H1 (cell line): ENCODE measurements around the gene TMEM140. TPM values are rescaled to one million over a fixed set of nuclear protein-coding genes. Genes with fewer than 3 reads are reported as not detected.

Experiments
- CTCF ChIA-PET: fragments of 300-600 bp; sonication (Branson Sonifier 250); formaldehyde crosslinking; loops from one replicate; lab custom pipeline; 2021; ENCODE audit not compliant: partially characterized antibody; lab: Charles Lee
- POLR2A ChIA-PET: fragments of 300-600 bp; sonication (Branson Sonifier 250); formaldehyde crosslinking; loops from one replicate; lab custom pipeline; 2021; ENCODE audit warnings: inconsistent platforms; ENCODE audit not compliant: partially characterized antibody; lab: Charles Lee
- DNase-seq, 2 experiments: peaks; one replicate each; pipeline versions ENCODE4 v3.0.0 to v3.0.0-alpha.2; 2010 to 2022; ENCODE audit warnings: low spot score in 2 of 2, low read depth in 1 of 2, mixed read lengths in 1 of 2
- FAIRE-seq: peaks from 2 replicates; lab custom pipeline; 2011; peaks lifted over from hg19 to GRCh38; lab: Jason Lieb, UNC
- H2AFZ ChIP-seq: 2 replicates; pipeline ENCODE4 v1.8.1; 2012; ENCODE audit warnings: low read length, inconsistent platforms
- H2AK5ac ChIP-seq: 2 replicates; pipeline ENCODE4 v1.6.1; 2013; ENCODE audit warnings: low read depth, low read length
- H2BK120ac ChIP-seq: replicated peaks from 2 replicates; pipeline ENCODE3; 2013; ENCODE audit warnings: low read depth, low read length, inconsistent platforms
- H2BK12ac ChIP-seq: 2 replicates; pipeline ENCODE4 v1.6.1; 2013; ENCODE audit warnings: low read depth, low read length
- H2BK15ac ChIP-seq: 2 replicates; pipeline ENCODE4 v1.6.1; 2013; ENCODE audit warnings: low read length
- H2BK20ac ChIP-seq: 2 replicates; pipeline ENCODE4 v1.6.1; 2013; ENCODE audit warnings: low read length
- H2BK5ac ChIP-seq: 2 replicates; pipeline ENCODE4 v1.6.1; 2013; ENCODE audit warnings: low read depth, low read length
- H3K14ac ChIP-seq: 2 replicates; pipeline ENCODE4 v1.6.1; 2013; ENCODE audit warnings: inconsistent platforms; ENCODE audit not compliant: insufficient read length
- H3K18ac ChIP-seq: 2 replicates; pipeline ENCODE4 v1.6.1; 2013; ENCODE audit warnings: low read length; ENCODE audit errors: extremely low read depth
- H3K23ac ChIP-seq: 2 replicates; pipeline ENCODE4 v1.6.1; 2013; ENCODE audit warnings: inconsistent platforms; ENCODE audit not compliant: insufficient read length
- H3K23me2 ChIP-seq: 2 replicates; pipeline ENCODE4 v1.6.1; 2013; ENCODE audit warnings: low read depth, low read length
- H3K27ac ChIP-seq: 2 replicates; pipeline ENCODE4 v1.6.1; 2011; ENCODE audit warnings: low read depth, low read length, inconsistent platforms
- H3K27me3 ChIP-seq, 4 experiments: replicated peaks in 1 of 4; 1 replicate in 1 of 4; 2 replicates in 3 of 4; pipeline versions ENCODE4 v1.6.1 to v1.8.1; 2011 to 2013; ENCODE audit warnings: low read length in 3 of 4, mild to moderate bottlenecking in 3 of 4, inconsistent platforms in 2 of 4, mixed read lengths in 2 of 4, moderate library complexity in 1 of 4; ENCODE audit not compliant: control insufficient read depth in 3 of 4, insufficient read depth in 3 of 4; ENCODE audit errors: extremely low read depth in 1 of 4
- H3K36me3 ChIP-seq, 4 experiments: 2 replicates each; pipeline versions ENCODE4 v1.6.1 to v1.8.1; 2011 to 2013; ENCODE audit warnings: mild to moderate bottlenecking in 4 of 4, low read length in 3 of 4, moderate library complexity in 2 of 4, control low read depth in 1 of 4, inconsistent platforms in 1 of 4; ENCODE audit not compliant: insufficient read depth in 4 of 4, control insufficient read depth in 2 of 4
- H3K4ac ChIP-seq: replicated peaks from 2 replicates; pipeline ENCODE3; 2013; ENCODE audit warnings: low read length, low read depth, mixed read lengths, inconsistent platforms; ENCODE audit not compliant: insufficient read length
- H3K4me1 ChIP-seq, 4 experiments: replicated peaks in 1 of 4; 1 replicate in 1 of 4; 2 replicates in 3 of 4; pipeline versions ENCODE4 v1.6.1 to v1.8.1; 2011 to 2013; ENCODE audit warnings: low read length in 3 of 4, inconsistent platforms in 2 of 4, mixed read lengths in 1 of 4; ENCODE audit not compliant: insufficient read depth in 4 of 4, control insufficient read depth in 3 of 4
- H3K4me2 ChIP-seq, 2 experiments: 2 replicates each; pipeline versions ENCODE4 v1.6.1 to v1.8.1; 2011 to 2013; ENCODE audit warnings: low read depth in 2 of 2, low read length in 2 of 2, control low read depth in 1 of 2, inconsistent platforms in 1 of 2, mild to moderate bottlenecking in 1 of 2; ENCODE audit not compliant: insufficient read depth in 1 of 2
- H3K4me3 ChIP-seq, 4 experiments: fragments of 200-600, 300-600 bp in 1 of 4; sonication (generic), shearing (Covaris generic), sonication (Bioruptor Twin) in 1 of 4; 2 replicates each; pipeline versions ENCODE4 v1.5.1 to v1.8.1; 2011 to 2016; ENCODE audit warnings: low read length in 4 of 4, low read depth in 3 of 4, control low read depth in 2 of 4, inconsistent platforms in 2 of 4, mild to moderate bottlenecking in 2 of 4, mixed read lengths in 1 of 4, moderate library complexity in 1 of 4; ENCODE audit not compliant: insufficient read depth in 2 of 4; ENCODE audit errors: extremely low read depth in 1 of 4
- H3K56ac ChIP-seq: replicated peaks from 2 replicates; pipeline ENCODE3; 2013; ENCODE audit warnings: low read depth, mild to moderate bottlenecking, mixed read lengths, low read length, inconsistent platforms; ENCODE audit not compliant: insufficient read length
- H3K79me1 ChIP-seq: 2 replicates; pipeline ENCODE4 v1.6.1; 2013; ENCODE audit warnings: low read depth, low read length, control low read depth
- H3K79me2 ChIP-seq, 2 experiments: 2 replicates each; pipeline versions ENCODE4 v1.6.1 to v1.8.1; 2012 to 2013; ENCODE audit warnings: low read length in 2 of 2, mild to moderate bottlenecking in 2 of 2, inconsistent platforms in 1 of 2; ENCODE audit not compliant: insufficient read depth in 2 of 2, control insufficient read depth in 1 of 2
- H3K9ac ChIP-seq, 4 experiments: replicated peaks in 1 of 4; 1 replicate in 1 of 4; 2 replicates in 3 of 4; pipeline versions ENCODE4 v1.6.1 to v1.8.1; 2011 to 2013; ENCODE audit warnings: low read depth in 3 of 4, low read length in 3 of 4, control low read depth in 2 of 4, mild to moderate bottlenecking in 2 of 4, moderate library complexity in 2 of 4, inconsistent platforms in 1 of 4; ENCODE audit errors: extremely low read depth in 1 of 4
- H3K9me3 ChIP-seq, 2 experiments: 2 replicates each; pipeline versions ENCODE4 v1.6.1 to v1.8.1; 2012 to 2013; ENCODE audit warnings: mild to moderate bottlenecking in 2 of 2, moderate library complexity in 2 of 2, control low read depth in 1 of 2, inconsistent platforms in 1 of 2, low read depth in 1 of 2, low read length in 1 of 2, mixed read lengths in 1 of 2; ENCODE audit not compliant: insufficient read depth in 2 of 2
- H4K20me1 ChIP-seq, 2 experiments: replicated peaks in 1 of 2; 2 replicates each; pipeline versions ENCODE3 to v1.8.1; 2011 to 2013; ENCODE audit warnings: inconsistent platforms in 2 of 2, low read length in 2 of 2, mild to moderate bottlenecking in 1 of 2; ENCODE audit not compliant: insufficient read depth in 2 of 2, control insufficient read depth in 1 of 2
- H4K5ac ChIP-seq: 2 replicates; pipeline ENCODE4 v1.6.1; 2013; ENCODE audit warnings: low read length, low read depth, mixed read lengths, inconsistent platforms; ENCODE audit not compliant: insufficient read length
- H4K8ac ChIP-seq: 2 replicates; pipeline ENCODE4 v1.8.0; 2013; ENCODE audit warnings: mild to moderate bottlenecking, moderate library complexity, low read length, inconsistent platforms; ENCODE audit not compliant: insufficient read depth; ENCODE audit errors: extremely low read depth
- H4K91ac ChIP-seq: replicated peaks from 2 replicates; pipeline ENCODE3; 2013; ENCODE audit warnings: low read length, mixed read lengths, inconsistent platforms; ENCODE audit not compliant: insufficient read length
- ASH2L ChIP-seq: fragments of 200-600, 300-600 bp; sonication (generic); IDR thresholded peaks from one replicate; pipeline ENCODE4 v1.7.1; 2017; ENCODE audit warnings: low read length
- CEBPB ChIP-seq: IDR thresholded peaks from 2 replicates; pipeline ENCODE4 v1.6.1; 2012; ENCODE audit warnings: low read depth, low read length
- CHD2 ChIP-seq: IDR thresholded peaks from 2 replicates; pipeline ENCODE4 v1.6.1; 2012; ENCODE audit warnings: low read length, improper control_type of control experiment
- EGR1 ChIP-seq: IDR thresholded peaks from 2 replicates; pipeline ENCODE4 v1.6.1; 2011; ENCODE audit warnings: low read depth, low read length, borderline replicate concordance
- HDAC6 ChIP-seq: IDR thresholded peaks from one replicate; pipeline ENCODE4 v1.7.1; 2012; ENCODE audit warnings: low read depth, mild to moderate bottlenecking, inconsistent platforms, low read length, moderate library complexity
- PHF8 ChIP-seq: fragments of 200-600 bp; sonication (generic); conservative IDR thresholded peaks from 2 replicates; pipeline ENCODE4 v1.7.1; 2012; ENCODE audit warnings: low read depth, mild to moderate bottlenecking, inconsistent platforms, low read length, moderate library complexity
- RXRA ChIP-seq: IDR thresholded peaks from 2 replicates; pipeline ENCODE4 v1.6.1; 2011; ENCODE audit warnings: low read depth, mild to moderate bottlenecking, low read length, moderate library complexity; ENCODE audit not compliant: insufficient read depth
- TAF1 ChIP-seq: IDR thresholded peaks from 2 replicates; pipeline ENCODE4 v1.6.1; 2011; ENCODE audit warnings: mild to moderate bottlenecking, low read depth, low read length
- ZNF274 ChIP-seq: IDR thresholded peaks from 2 replicates; pipeline ENCODE4 v1.7.0; 2012; ENCODE audit warnings: low read length, borderline replicate concordance; ENCODE audit errors: extremely low read depth
- WGBS, 2 experiments: shearing (Covaris generic) in 1 of 2; methylation state at CpG; one replicate each; pipeline versions ENCODE4 v1.1.6 to v1.1.7; 2013 to 2015; ENCODE audit warnings: low lambda C conversion rate in 2 of 2, mixed read lengths in 2 of 2, inconsistent platforms in 1 of 2, low coverage in 1 of 2, missing lambda C conversion rate in 1 of 2; ENCODE audit not compliant: insufficient replicate concordance in 2 of 2, insufficient coverage in 1 of 2, insufficient read length in 1 of 2; ENCODE audit errors: extremely low coverage in 1 of 2, missing lambda C conversion rate in 1 of 2; 5-methylcytosine and 5-hydroxymethylcytosine counted together
- polyA plus RNA-seq, 7 experiments: library from polyadenylated mRNA; depleted of rRNA in 3 of 7; stranded (reverse) in 5 of 7; unstranded in 2 of 7; fragments of >200 nt in 5 of 7; fragments of 200-250 nt in 2 of 7; gene quantifications; 1 replicate in 5 of 7; 2 replicates in 1 of 7; 4 replicates in 1 of 7; pipeline versions ENCODE4 v1.2.1 to v1.2.3, GENCODE V29; 2011 to 2013; ENCODE audit warnings: missing spikeins in 2 of 7, mixed read lengths in 2 of 7
- total RNA-seq: library from RNA; stranded (reverse); fragmentation: NEBNext Ultra II Directional; extraction: Animal tissue kit (Norgen Biotek cat#: 25700); gene quantifications from 2 replicates; pipeline ENCODE4 v1.2.1, GENCODE V29; 2021

Gene TMEM140
- total and polyA plus RNA-seq, 2 of the 8 experiments (the other 6 are each of a cell fraction or from before 2014, with no cell fraction given), result not detected

DNA sequence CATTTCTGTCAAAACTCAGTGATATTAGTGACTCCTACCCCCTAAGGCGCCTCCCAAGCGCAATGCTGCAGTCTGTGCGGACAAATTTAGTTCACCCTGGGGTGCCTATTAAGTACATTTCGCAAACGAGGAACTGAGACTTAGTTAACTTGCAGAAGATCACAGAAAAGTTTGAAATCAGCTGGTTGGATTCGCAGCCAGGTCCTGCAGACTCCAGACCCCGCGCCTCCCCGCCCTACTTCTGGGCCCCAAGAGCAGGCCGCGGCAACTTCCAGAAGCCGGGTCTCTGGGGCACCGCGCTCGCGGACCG, 22.0 kb downstream of the TMEM140 start:
- peak overlapping the region; percentile 43 for H3K56ac ChIP-seq
- no peak overlapping the region; the same call in 1 of the 2 replicates for H2AFZ ChIP-seq
- FAIRE-seq (no peak), DNase-seq (no peak)
- peaks cover 16 to 38% (median 32%) of the 10 kb centered on the region in 4 experiments for H3K36me3 ChIP-seq
- H3K4me2 ChIP-seq, result peak overlapping the region; percentile 80 to 85
- no peaks in the 10 kb centered on the region for H3K9me3 ChIP-seq
- H2BK20ac ChIP-seq, result no peak overlapping the region
- peak overlapping the region; percentile 59 to 91 (median 80) for H3K9ac ChIP-seq
- H3K79me2 ChIP-seq, result peaks cover 0 to 20% of the 10 kb centered on the region in 2 experiments; a peak in 2 of 4 replicates
- peak overlapping the region; percentile 89 for H3K27ac ChIP-seq
- CTCF ChIA-PET, result interaction anchor here (0.7 to 2.5 kb wide), 12 partner anchors 8 to 524 kb away, joined by 3 to 12 read pairs (median 4); partner anchors contain the start of gene AGBL3
- H2AK5ac ChIP-seq, result no peak overlapping the region
- no peak overlapping the region for H3K23ac ChIP-seq
- no peak overlapping the region; the same call in none of the 2 replicates for H3K18ac ChIP-seq
- H3K4ac ChIP-seq, result peak overlapping the region; percentile 2
- peaks cover 0 to 4% of the 10 kb centered on the region in 2 experiments for H4K20me1 ChIP-seq
- peaks cover 1 to 16% (median 3%) of the 10 kb centered on the region in 4 experiments; a peak in 4 of 7 replicates for H3K4me1 ChIP-seq
- no peak overlapping the region for H2BK120ac ChIP-seq
- no peak overlapping the region for H2BK12ac ChIP-seq
- H4K8ac ChIP-seq, result peak overlapping the region; percentile 91; the same call in 1 of the 2 replicates
- H3K79me1 ChIP-seq, result no peaks in the 10 kb centered on the region; the same call in 1 of the 2 replicates
- TF ChIP-seq EGR1 (no peak), RXRA (no peak), CHD2 (no peak), TAF1 (no peak), ZNF274 (no peak), CEBPB (no peak), PHF8 (no peak), ASH2L (no peak), HDAC6 (no peak)
- 6% methylated on average over 5 of the region's 17 CpGs; no CpG with 5 or more reads in 1 of the 2 experiments for WGBS, 2 experiments
- no peaks in the 10 kb centered on the region for H3K27me3 ChIP-seq
- H3K4me3 ChIP-seq, result peak overlapping the region; percentile 60 to 81 (median 72)
- peak overlapping the region; percentile 83 for H4K91ac ChIP-seq
- H2BK5ac ChIP-seq, result peak overlapping the region; percentile 93
- H3K23me2 ChIP-seq, result no peaks in the 10 kb centered on the region; the same call in 1 of the 2 replicates
- POLR2A ChIA-PET, result interaction anchor here (1.4 to 4.7 kb wide), 6 partner anchors 9 to 184 kb away, joined by 4 to 32 read pairs (median 6); partner anchors contain the start of gene AGBL3
- H4K5ac ChIP-seq, result peak overlapping the region; percentile 91
- no peak overlapping the region for H3K14ac ChIP-seq
- no peak overlapping the region for H2BK15ac ChIP-seq
